Spleen (tissue), 11 donors: Measurements from ENCODE around the gene DLEC1. TPM values are rescaled to one million over a fixed set of nuclear protein-coding genes. Genes with fewer than 3 reads are reported as not detected.
"Not testable (repeated sequence)": the region's sequence is repeated elsewhere in the genome, so short reads cannot be mapped to it uniquely, and the experiment has no call there.

Source experiments
- DNase-seq: peaks from one replicate; pipeline ENCODE4 v3.0.0-alpha.2; 2020
- H3K27ac ChIP-seq, 8 donors: fragments of 200-600 bp; sonication (generic) in 7 of 8; 1 replicate in 4 of 8; 2 replicates in 4 of 8; pipeline versions ENCODE4 v1.5.0 to v1.8.0; 2016 to 2021; ENCODE audit warnings: inconsistent platforms in 4 of 8, mild to moderate bottlenecking in 4 of 8, moderate library complexity in 1 of 8
- H3K27me3 ChIP-seq, 7 donors: fragments of 200-600 bp; sonication (generic) in 6 of 7; replicated peaks in 1 of 7; 1 replicate in 4 of 7; 2 replicates in 3 of 7; pipeline versions ENCODE4 v1.5.0 to v1.8.0; 2016 to 2021; ENCODE audit warnings: inconsistent platforms in 3 of 7, mild to moderate bottlenecking in 1 of 7
- H3K36me3 ChIP-seq, 6 donors: fragments of 200-600 bp; sonication (generic) in 5 of 6; 1 replicate in 4 of 6; 2 replicates in 2 of 6; pipeline versions ENCODE4 v1.5.0 to v1.8.0; 2016 to 2021; ENCODE audit warnings: inconsistent platforms in 2 of 6
- H3K4me1 ChIP-seq, 6 donors: fragments of 200-600 bp; sonication (generic) in 5 of 6; 1 replicate in 3 of 6; 2 replicates in 3 of 6; pipeline versions ENCODE4 v1.5.0 to v1.8.0; 2016 to 2021; ENCODE audit warnings: inconsistent platforms in 3 of 6
- H3K4me3 ChIP-seq, 8 donors: fragments of 200-600 bp; sonication (generic) in 7 of 8; 1 replicate in 4 of 8; 2 replicates in 4 of 8; pipeline versions ENCODE4 v1.5.0 to v1.8.0; 2016 to 2021; ENCODE audit warnings: inconsistent platforms in 4 of 8, mild to moderate bottlenecking in 4 of 8, moderate library complexity in 2 of 8
- H3K9me3 ChIP-seq, 8 donors: fragments of 200-600 bp; sonication (generic) in 7 of 8; 1 replicate in 4 of 8; 2 replicates in 4 of 8; pipeline versions ENCODE4 v1.5.0 to v1.8.0; 2016 to 2021; ENCODE audit warnings: inconsistent platforms in 4 of 8
- POLR2A ChIP-seq, 3 donors: fragments of 450-650 bp; IDR thresholded peaks; one replicate each; pipeline ENCODE4 v1.5.1; 2017; ENCODE audit warnings: antibody characterized with exemption in 3 of 3, mild to moderate bottlenecking in 1 of 3
- POLR2AphosphoS5 ChIP-seq, 3 donors: sonication (generic); formaldehyde crosslinking; IDR thresholded peaks; one replicate each; pipeline ENCODE4 v1.5.1; 2017; ENCODE audit warnings: antibody characterized with exemption in 3 of 3
- WGBS, 5 donors: extraction: QIAGEN DNeasy Blood & Tissue Kit in 3 of 5; methylation state at CpG; one replicate each; pipeline versions ENCODE4 v1.1.5 to v1.1.7; 2013 to 2018; 5-methylcytosine and 5-hydroxymethylcytosine counted together
- intact Hi-C: fragments of 100-400 bp; cut with DNase I; formaldehyde crosslinking; loops from one replicate; pipeline ENCODE4 v1.15.0; 2023; ENCODE audit warnings: low total_unique reads
- polyA plus RNA-seq, 3 donors: library from polyadenylated mRNA; stranded (reverse); fragments of 200-250 nt; gene quantifications; one replicate each; pipeline ENCODE4 v1.2.1, GENCODE V29; 2013
- total RNA-seq, 7 donors: library from RNA; depleted of rRNA in 3 of 7; stranded (reverse); fragments of >200 nt in 3 of 7; fragmentation: NEBNext Ultra II Directional in 4 of 7; extraction: Animal tissue kit (Norgen Biotek cat#: 25700) in 4 of 7; gene quantifications; one replicate each; pipeline versions ENCODE4 v1.1.0 to v1.2.1, GENCODE V29; 2016 to 2021
- TF ChIP-seq, protein P1 (sequence below), 11 experiments: fragments of 200-600 bp in 7 of 11; fragments of 450-650 bp in 4 of 11; sonication (generic) in 4 of 11; IDR thresholded peaks in 8 of 11; conservative IDR thresholded peaks in 3 of 11; 1 replicate in 7 of 11; 2 replicates in 4 of 11; pipeline versions ENCODE4 v1.4.0 to v1.8.0; 2016 to 2021; ENCODE audit warnings: antibody characterized with exemption in 11 of 11, inconsistent platforms in 4 of 11, mild to moderate bottlenecking in 1 of 11
- donor health status: healthy with polysubstance abuse.
- donor health status: DM: no; HTN: no; CAD: no; lungs with moderate emphysema.
- donor health status: DM: no; HTN: no; CAD: no.
- donor health status: Bipolar disorder and iron deficiency.
- donor health status: healthy.
- donor health status: DM: no; HTN: no; CAD: no.
- donor health status: DM: yes; HTN: yes; CAD: no.

The DLEC1 gene
- total and polyA plus RNA-seq, 10 donors = 0.36 to 2.3 (median 0.88) TPM

DNA sequence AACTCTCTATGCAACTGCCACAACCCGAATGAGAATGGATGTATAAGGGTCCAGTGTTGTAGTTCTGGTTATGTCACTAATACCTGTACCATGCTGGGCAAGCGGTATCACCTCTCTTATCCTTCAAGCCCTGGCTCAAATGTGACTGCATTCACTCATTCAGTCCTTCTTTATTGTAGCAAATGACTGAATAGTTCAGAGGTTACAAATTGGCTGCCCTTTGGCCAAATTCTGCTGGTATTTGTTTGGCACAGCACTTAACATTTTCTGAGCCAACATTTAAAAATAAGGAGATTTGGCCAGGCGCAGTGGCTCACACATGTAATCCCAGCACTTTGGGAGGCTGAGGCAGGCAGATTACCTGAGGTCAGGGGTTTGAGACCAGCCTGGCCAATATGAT, 47.5 kb downstream of the DLEC1 start:
- H3K4me3 ChIP-seq = no peak overlapping the region
- H3K36me3 ChIP-seq = no peaks in the 10 kb centered on the region
- intact Hi-C loops = no loop called here
- no peaks in the 10 kb centered on the region for H3K27me3 ChIP-seq
- 89 to 93% (median 90%) methylated on average over 3 of the region's 3 CpGs for WGBS, 5 donors
- no peaks in the 10 kb centered on the region for H3K4me1 ChIP-seq
- TF ChIP-seq, protein P1, sequence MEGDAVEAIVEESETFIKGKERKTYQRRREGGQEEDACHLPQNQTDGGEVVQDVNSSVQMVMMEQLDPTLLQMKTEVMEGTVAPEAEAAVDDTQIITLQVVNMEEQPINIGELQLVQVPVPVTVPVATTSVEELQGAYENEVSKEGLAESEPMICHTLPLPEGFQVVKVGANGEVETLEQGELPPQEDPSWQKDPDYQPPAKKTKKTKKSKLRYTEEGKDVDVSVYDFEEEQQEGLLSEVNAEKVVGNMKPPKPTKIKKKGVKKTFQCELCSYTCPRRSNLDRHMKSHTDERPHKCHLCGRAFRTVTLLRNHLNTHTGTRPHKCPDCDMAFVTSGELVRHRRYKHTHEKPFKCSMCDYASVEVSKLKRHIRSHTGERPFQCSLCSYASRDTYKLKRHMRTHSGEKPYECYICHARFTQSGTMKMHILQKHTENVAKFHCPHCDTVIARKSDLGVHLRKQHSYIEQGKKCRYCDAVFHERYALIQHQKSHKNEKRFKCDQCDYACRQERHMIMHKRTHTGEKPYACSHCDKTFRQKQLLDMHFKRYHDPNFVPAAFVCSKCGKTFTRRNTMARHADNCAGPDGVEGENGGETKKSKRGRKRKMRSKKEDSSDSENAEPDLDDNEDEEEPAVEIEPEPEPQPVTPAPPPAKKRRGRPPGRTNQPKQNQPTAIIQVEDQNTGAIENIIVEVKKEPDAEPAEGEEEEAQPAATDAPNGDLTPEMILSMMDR (IDR thresholded peaks at IDR 0.05 in 8 of 11, conservative IDR thresholded peaks at IDR 0.05 in 3 of 11) = no peak
- no peak for TF ChIP-seq POLR2AphosphoS5 (IDR thresholded peaks at IDR 0.05)
- TF ChIP-seq POLR2A (IDR thresholded peaks at IDR 0.05) = no peak
- no peak for DNase-seq
- H3K27ac ChIP-seq = no peak overlapping the region
- peaks cover 0 to 52% (median 4%) of the 10 kb centered on the region in 8 donors for H3K9me3 ChIP-seq

DNA sequence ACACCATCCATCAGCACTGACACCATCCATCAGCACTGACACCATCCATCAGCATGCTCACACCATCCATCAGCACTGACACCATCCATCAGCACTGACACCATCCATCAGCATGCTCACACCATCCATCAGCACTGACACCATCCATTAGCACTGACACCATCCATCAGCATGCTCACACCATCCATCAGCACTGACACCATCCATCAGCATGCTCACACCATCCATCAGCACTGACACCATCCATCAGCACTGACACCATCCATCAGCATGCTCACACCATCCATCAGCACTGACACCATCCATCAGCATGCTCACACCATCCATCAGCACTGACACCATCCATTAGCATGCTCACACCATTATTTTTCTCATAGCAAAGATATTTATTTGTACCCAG, 48.3 kb downstream of the DLEC1 start:
- H3K27ac ChIP-seq, H3K4me1 ChIP-seq, intact Hi-C loops, DNase-seq, H3K36me3 ChIP-seq, H3K27me3 ChIP-seq, H3K4me3 ChIP-seq: not testable (repeated sequence)
- peaks cover 0 to 51% (median 4%) of the 10 kb centered on the region in 8 donors for H3K9me3 ChIP-seq

DNA sequence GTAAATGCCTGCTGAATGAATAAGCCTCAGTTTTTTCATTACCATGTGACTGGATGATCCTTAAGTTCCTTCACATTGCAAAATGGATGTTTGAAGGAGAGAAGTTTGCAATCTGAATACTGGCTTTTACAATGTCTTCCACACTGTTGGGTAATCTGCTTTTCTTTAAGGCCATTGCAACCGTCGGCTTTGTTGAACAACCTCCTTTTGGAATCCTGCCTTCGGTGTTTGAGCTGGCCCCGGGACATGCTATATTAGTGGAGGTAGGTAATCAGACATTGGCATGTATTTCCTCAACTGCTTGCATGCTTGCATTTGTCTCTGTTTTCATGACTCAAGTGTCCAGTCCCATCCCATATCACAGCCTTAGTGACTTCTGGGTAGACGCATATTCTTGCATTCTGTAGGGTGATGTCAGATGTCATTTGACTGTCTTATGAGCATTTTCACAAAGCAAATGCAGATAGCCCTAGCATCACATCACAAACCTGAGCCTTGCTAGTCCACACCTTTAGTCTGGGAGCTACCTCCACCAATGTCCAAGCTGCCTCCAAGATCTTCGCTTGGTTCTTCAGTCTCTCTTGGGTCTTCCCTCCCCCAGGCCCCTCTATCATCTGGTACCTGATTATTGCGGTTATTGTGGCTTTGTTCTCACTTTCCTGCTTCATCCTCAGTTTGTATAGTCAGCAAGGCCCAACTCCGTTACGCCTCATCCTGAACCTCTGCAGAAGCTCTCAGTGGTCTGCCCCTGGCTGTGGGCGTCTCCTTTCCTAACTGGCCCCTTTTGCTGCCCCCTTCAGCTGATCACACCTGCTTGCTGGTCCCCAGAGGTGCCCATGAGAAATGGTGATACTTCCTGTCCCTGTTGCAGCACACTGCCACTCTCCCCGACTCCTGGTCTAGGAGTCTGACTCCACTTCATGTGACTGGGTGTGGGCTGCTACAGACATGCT, 49.4 kb downstream of the DLEC1 start:
- no peaks in the 10 kb centered on the region for H3K27me3 ChIP-seq
- no peak overlapping the region for H3K4me3 ChIP-seq
- H3K4me1 ChIP-seq = no peaks in the 10 kb centered on the region
- no peak overlapping the region for H3K27ac ChIP-seq
- no peak for DNase-seq
- 72 to 90% (median 85%) methylated on average over 10 to 11 of the region's 11 CpGs for WGBS, 5 donors
- H3K36me3 ChIP-seq = no peaks in the 10 kb centered on the region
- TF ChIP-seq POLR2A (IDR thresholded peaks at IDR 0.05) (no peak), POLR2AphosphoS5 (IDR thresholded peaks at IDR 0.05) (no peak)
- TF ChIP-seq, protein P1 (IDR thresholded peaks at IDR 0.05 in 8 of 11, conservative IDR thresholded peaks at IDR 0.05 in 3 of 11) = no peak
- H3K9me3 ChIP-seq = peaks cover 0 to 42% (median 4%) of the 10 kb centered on the region in 8 donors
- intact Hi-C loops = no loop called here

DNA sequence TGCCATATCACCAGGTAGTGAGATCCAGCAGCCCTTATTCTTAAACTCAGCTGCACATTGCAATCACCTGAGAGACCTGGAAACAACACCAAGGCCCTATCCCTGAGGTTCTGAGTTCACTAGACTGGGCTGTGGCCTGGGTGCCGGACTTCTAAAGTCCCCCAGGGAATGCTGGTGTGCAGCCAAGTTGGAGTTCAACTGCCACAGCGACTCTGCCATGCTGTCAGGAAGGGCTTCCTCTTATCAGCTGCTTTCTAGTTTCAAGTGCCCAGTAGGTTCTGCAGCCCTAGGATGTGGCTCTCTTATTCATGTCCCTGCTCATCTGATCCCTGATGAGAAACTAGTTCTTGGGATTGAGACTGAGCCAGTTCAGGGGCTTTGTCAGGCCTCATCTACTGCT, 50.2 kb downstream of the DLEC1 start:
- DNase-seq = no peak
- intact Hi-C loops = no loop called here
- Histone ChIP-seq H3K4me3 (no peak overlapping the region), H3K9me3 (peaks cover 0 to 34% (median under 1%) of the 10 kb centered on the region in 8 donors), H3K27ac (no peak overlapping the region), H3K27me3 (no peaks in the 10 kb centered on the region), H3K4me1 (no peaks in the 10 kb centered on the region), H3K36me3 (no peaks in the 10 kb centered on the region)
- WGBS, 5 donors = 47 to 79% (median 60%) methylated on average over 2 of the region's 2 CpGs
- TF ChIP-seq, protein P1 (IDR thresholded peaks at IDR 0.05 in 8 of 11, conservative IDR thresholded peaks at IDR 0.05 in 3 of 11) = no peak
- TF ChIP-seq POLR2AphosphoS5 (IDR thresholded peaks at IDR 0.05) = no peak
- no peak for TF ChIP-seq POLR2A (IDR thresholded peaks at IDR 0.05)
